Stimulated activated CD4-positive, alpha-beta T cell treated with anti-CD3 and anti-CD28 coated beads, TNF-alpha, amount 100 ng/mL, for 48 hours (primary cell): ENCODE results near the gene FAM186B.
"Not testable (repeated sequence)": the region's sequence is repeated elsewhere in the genome, so short reads cannot be mapped to it uniquely, and the experiment has no call there.

Experiments
- DNase-seq, 3 donors: peaks; one replicate each; pipeline ENCODE4 v3.0.0-alpha.2; 2020; ENCODE audit warnings: low read depth in 3 of 3

FAM186B gene

GRCh38 chr12:49635036-49635435, 29.6 kb upstream of the FAM186B start:
- DNase-seq: no peak

- DNase-seq: no peak
Measured at GRCh38 chr12:49633703-49634345, 28.4 kb upstream of the FAM186B start.

GRCh38 chr12:49632986-49633702, 27.7 kb upstream of the FAM186B start:
- no peak for DNase-seq

GRCh38 chr12:49632401-49632800, 27.0 kb upstream of the FAM186B start:
- no peak for DNase-seq

GRCh38 chr12:49631336-49631907, 26.0 kb upstream of the FAM186B start:
- DNase-seq: no peak

GRCh38 chr12:49627752-49628360, 22.4 kb upstream of the FAM186B start:
- no peak for DNase-seq

- no peak for DNase-seq
Measured at GRCh38 chr12:49626836-49627235, 21.4 kb upstream of the FAM186B start.

GRCh38 chr12:49626169-49626835, 20.9 kb upstream of the FAM186B start:
- DNase-seq: peak in 1 of 3 donors; percentile 18

GRCh38 chr12:49624921-49625577, 19.6 kb upstream of the FAM186B start:
- no peak for DNase-seq

- peak; percentile 61 to 81 (median 78) for DNase-seq
Measured at GRCh38 chr12:49623142-49623904, 17.9 kb upstream of the FAM186B start, which contains the start of gene PRPF40B. Gene PRPF40B, plus strand, starts transcription at chr12:49623561. Its CDS starts 30 bp downstream, at chr12:49623591.

GRCh38 chr12:49622501-49623141, 17.2 kb upstream of the FAM186B start:
- peak; percentile 21 to 43 (median 37) for DNase-seq

GRCh38 chr12:49621651-49622500, 16.4 kb upstream of the FAM186B start:
- no peak for DNase-seq

GRCh38 chr12:49619286-49619685, 13.8 kb upstream of the FAM186B start:
- DNase-seq: no peak

- no peak for DNase-seq
Measured at GRCh38 chr12:49618576-49618975, 13.1 kb upstream of the FAM186B start.

GRCh38 chr12:49616533-49617219, 11.2 kb upstream of the FAM186B start:
- DNase-seq: no peak

GRCh38 chr12:49615725-49616124, 10.3 kb upstream of the FAM186B start:
- no peak for DNase-seq

- no peak for DNase-seq
Measured at GRCh38 chr12:49612210-49612609, 6.8 kb upstream of the FAM186B start.

GRCh38 chr12:49610785-49611184, 5.3 kb upstream of the FAM186B start:
- DNase-seq: not testable (repeated sequence)

GRCh38 chr12:49609875-49610154, 4.4 kb upstream of the FAM186B start:
- DNase-seq: no peak
